Sigmoid colon (tissue), 7 donors: Measurements from ENCODE around the gene DNAH3. TPM values are rescaled to one million over a fixed set of nuclear protein-coding genes. Genes with fewer than 3 reads are reported as not detected.

Experiments used
- DNase-seq: peaks from one replicate; pipeline ENCODE4 v3.0.0-alpha.2; 2019
- H3K27ac ChIP-seq, 4 donors: fragments of 200-600 bp; sonication (generic); one replicate each; pipeline ENCODE4 v1.5.1; 2016 to 2019; ENCODE audit warnings: mild to moderate bottlenecking in 1 of 4
- H3K27me3 ChIP-seq, 3 donors: fragments of 200-600 bp; sonication (generic); one replicate each; pipeline ENCODE4 v1.5.1; 2019; ENCODE audit warnings: mild to moderate bottlenecking in 1 of 3
- H3K36me3 ChIP-seq, 4 donors: fragments of 200-600 bp; sonication (generic); one replicate each; pipeline ENCODE4 v1.5.1; 2016 to 2019
- H3K4me1 ChIP-seq, 4 donors: fragments of 200-600 bp; sonication (generic); one replicate each; pipeline ENCODE4 v1.5.1; 2017 to 2019
- H3K4me3 ChIP-seq, 4 donors: fragments of 200-600 bp; sonication (generic); one replicate each; pipeline ENCODE4 v1.5.1; 2017 to 2019; ENCODE audit warnings: mild to moderate bottlenecking in 2 of 4, moderate library complexity in 1 of 4
- H3K9me3 ChIP-seq, 4 donors: fragments of 200-600 bp in 3 of 4; sonication (generic) in 3 of 4; one replicate each; pipeline versions ENCODE4 v1.5.1 to v1.6.1; 2013 to 2019
- CTCF ChIP-seq, 4 experiments: fragments of 450-650 bp in 3 of 4; fragments of 200-600 bp in 1 of 4; IDR thresholded peaks; one replicate each; pipeline ENCODE4 v1.5.1; 2016 to 2019; ENCODE audit warnings: antibody characterized with exemption in 4 of 4, mild to moderate bottlenecking in 3 of 4, moderate library complexity in 2 of 4
- EP300 ChIP-seq, 4 donors: sonication (generic); formaldehyde crosslinking; IDR thresholded peaks; one replicate each; pipeline ENCODE4 v1.6.1; 2017; ENCODE audit warnings: antibody characterized with exemption in 4 of 4
- POLR2A ChIP-seq, 2 donors: fragments of 450-650 bp; IDR thresholded peaks; one replicate each; pipeline ENCODE4 v1.6.1; 2016; ENCODE audit warnings: antibody characterized with exemption in 2 of 2, mild to moderate bottlenecking in 2 of 2, moderate library complexity in 2 of 2
- POLR2AphosphoS5 ChIP-seq, 4 donors: sonication (generic); formaldehyde crosslinking; IDR thresholded peaks; one replicate each; pipeline ENCODE4 v1.6.1; 2017; ENCODE audit warnings: antibody characterized with exemption in 4 of 4
- WGBS, 2 donors: extraction: QIAGEN DNeasy Blood & Tissue Kit; methylation state at CpG; one replicate each; pipeline ENCODE4 v1.1.7; 2013; 5-methylcytosine and 5-hydroxymethylcytosine counted together
- intact Hi-C: fragments of 100-400 bp; cut with DNase I; formaldehyde crosslinking; loops from one replicate; pipeline ENCODE4 v1.15.1; 2023
- polyA plus RNA-seq, 3 donors: library from polyadenylated mRNA; stranded (reverse); fragments of 200-250 nt; gene quantifications; one replicate each; pipeline ENCODE4 v1.2.3, GENCODE V29; 2013
- total RNA-seq, 4 donors: library from RNA; depleted of rRNA; stranded (reverse); fragments of >200 nt; gene quantifications; one replicate each; pipeline ENCODE4 v1.1.0, GENCODE V29; 2016
- donor health status: healthy with polysubstance abuse.
- donor health status: Bipolar disorder and iron deficiency.
- donor health status: healthy.

DNAH3 gene
- total and polyA plus RNA-seq, 7 donors: 0.26 to 0.92 (median 0.60) TPM; not detected in 4

- no peaks in the 10 kb centered on the region for H3K27me3 ChIP-seq
- H3K9me3 ChIP-seq: no peaks in the 10 kb centered on the region
- peak overlapping the region; percentile 75 to 99 (median 97) for H3K27ac ChIP-seq
- 51% methylated on average over 3 of the region's 3 CpGs for WGBS, 2 donors
- H3K4me3 ChIP-seq: no peak overlapping the region
- intact Hi-C loops: loop anchor here (5.0 to 10.0 kb wide), 2 partner anchors 100 to 253 kb away; partner anchors contain the start of genes ERI2, LDAF1 and REXO5
- no peak for DNase-seq
- H3K36me3 ChIP-seq: no peaks in the 10 kb centered on the region
- TF ChIP-seq EP300 (IDR thresholded peaks at IDR 0.05): no peak
- TF ChIP-seq POLR2AphosphoS5 (IDR thresholded peaks at IDR 0.05): peak in 2 of 4 donors; percentile 8 to 10
- H3K4me1 ChIP-seq: peaks cover 0 to 77% (median 65%) of the 10 kb centered on the region in 4 donors
Observed at GRCh38 chr16:20904507-20905081, 246.1 kb downstream of the DNAH3 start.

GRCh38 chr16:20903899-20904506 lies 246.6 kb downstream of the DNAH3 start:
- 48 to 49% methylated on average over 5 of the region's 5 CpGs for WGBS, 2 donors
- no peaks in the 10 kb centered on the region for H3K36me3 ChIP-seq
- H3K4me3 ChIP-seq: no peak overlapping the region
- peak overlapping the region; percentile 75 to 99 (median 97) for H3K27ac ChIP-seq
- H3K9me3 ChIP-seq: no peaks in the 10 kb centered on the region
- intact Hi-C loops: loop anchor here (5.0 to 10.0 kb wide), 2 partner anchors 99 to 253 kb away; partner anchors contain the start of genes ERI2, LDAF1 and REXO5
- no peaks in the 10 kb centered on the region for H3K27me3 ChIP-seq
- peaks cover 0 to 78% (median 71%) of the 10 kb centered on the region in 4 donors for H3K4me1 ChIP-seq
- TF ChIP-seq POLR2AphosphoS5 (IDR thresholded peaks at IDR 0.05) (no peak), EP300 (IDR thresholded peaks at IDR 0.05) (no peak), POLR2A (IDR thresholded peaks at IDR 0.05) (no peak), CTCF (IDR thresholded peaks at IDR 0.05) (no peak)
- DNase-seq: no peak

DNA sequence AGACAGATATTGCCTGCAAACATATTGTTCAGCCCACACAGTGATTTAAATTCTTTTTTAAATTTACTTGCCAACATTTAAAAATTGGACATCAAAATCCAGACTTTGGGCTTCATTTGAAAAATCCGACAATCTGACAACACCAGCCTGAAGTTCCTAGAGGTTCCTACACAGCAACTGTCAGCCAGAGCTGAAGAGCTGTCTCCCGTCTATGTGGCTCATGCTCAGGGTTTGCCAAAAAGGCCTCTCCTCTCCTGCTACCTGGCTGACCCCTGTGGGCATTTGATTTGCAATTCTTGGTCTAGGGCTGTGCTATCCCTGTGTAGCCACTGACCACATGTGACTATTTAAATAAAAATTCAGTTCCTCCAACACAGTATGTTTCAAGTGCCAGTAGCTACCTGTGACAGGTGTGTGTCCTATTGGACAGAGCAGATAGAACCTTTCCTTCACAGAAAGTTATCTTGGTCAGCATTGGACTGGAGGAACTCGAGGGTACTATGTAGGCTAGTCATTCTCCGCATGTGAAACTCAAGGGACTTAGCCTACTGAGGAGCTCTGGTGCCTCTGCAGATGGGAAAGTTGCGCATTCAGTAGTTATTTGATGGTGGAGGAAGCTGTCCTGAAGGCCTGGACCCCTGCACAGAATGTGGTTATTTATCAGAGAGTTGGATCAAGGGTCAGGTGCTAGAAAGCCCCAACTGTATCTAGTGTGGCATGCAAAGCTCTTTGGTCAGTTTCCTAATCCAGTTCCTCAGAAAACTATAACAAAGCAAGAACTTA lies 247.3 kb downstream of the DNAH3 start:
- intact Hi-C loops: loop anchor here (5.0 to 10.0 kb wide), 2 partner anchors 99 to 254 kb away; partner anchors contain the start of genes ERI2, LDAF1 and REXO5
- Histone ChIP-seq H3K4me1 (peaks cover 0 to 81% (median 77%) of the 10 kb centered on the region in 4 donors), H3K4me3 (no peak overlapping the region), H3K36me3 (no peaks in the 10 kb centered on the region), H3K9me3 (no peaks in the 10 kb centered on the region), H3K27me3 (no peaks in the 10 kb centered on the region), H3K27ac (peak overlapping the region; percentile 75 to 99 (median 97))
- no peak for TF ChIP-seq CTCF (IDR thresholded peaks at IDR 0.05)
- no peak for TF ChIP-seq EP300 (IDR thresholded peaks at IDR 0.05)
- TF ChIP-seq POLR2A (IDR thresholded peaks at IDR 0.05): no peak
- no peak for TF ChIP-seq POLR2AphosphoS5 (IDR thresholded peaks at IDR 0.05)
- WGBS, 2 donors: 85 to 88% methylated on average over 5 of the region's 5 CpGs
- DNase-seq: no peak

- Histone ChIP-seq H3K4me1 (peaks cover 0 to 81% (median 79%) of the 10 kb centered on the region in 4 donors), H3K4me3 (no peak overlapping the region), H3K27ac (peak overlapping the region; percentile 96 to 99 (median 98)), H3K27me3 (no peaks in the 10 kb centered on the region), H3K36me3 (no peaks in the 10 kb centered on the region), H3K9me3 (no peaks in the 10 kb centered on the region)
- intact Hi-C loops: loop anchor here (5.0 to 10.0 kb wide), 2 partner anchors 98 to 255 kb away; partner anchors contain the start of genes ERI2, LDAF1 and REXO5
- no peak for DNase-seq
- WGBS, 2 donors: 91 to 95% methylated on average over 6 of the region's 6 CpGs
- TF ChIP-seq EP300 (IDR thresholded peaks at IDR 0.05) (no peak), CTCF (IDR thresholded peaks at IDR 0.05) (no peak), POLR2A (IDR thresholded peaks at IDR 0.05) (no peak), POLR2AphosphoS5 (IDR thresholded peaks at IDR 0.05) (no peak)
Observed at GRCh38 chr16:20902426-20902825, 248.2 kb downstream of the DNAH3 start.
